ENCODE measurements around the gene LRRC28. TPM values are rescaled to one million over a fixed set of nuclear protein-coding genes. Genes with fewer than 3 reads are reported as not detected.

The LRRC28 gene
- total and polyA plus RNA-seq, 10 of the 15 experiments (the other 5 are each of a cell fraction or from before 2014, with no cell fraction given), result 21.3 to 54.9 (median 27.7) TPM

GRCh38 chr15:99250857-99251841, at the start of gene LRRC28 (continued):
- TF ChIP-seq IKZF1 (conservative IDR thresholded peaks at IDR 0.05) (peak; percentile 82), DPF2 (IDR thresholded peaks at IDR 0.05) (peak; percentile 75), ZBED1 (IDR thresholded peaks at IDR 0.05; ENCODE audit: borderline replicate concordance) (peak; percentile 31; the same call in 1 of the 2 replicates), TCF12 (IDR thresholded peaks at IDR 0.05; ENCODE audit: low read depth, low read length) (peak; percentile 42; the same call in 1 of the 2 replicates), ESRRA (IDR thresholded peaks at IDR 0.05; ENCODE audit: low read length) (no peak), BRCA1 (IDR thresholded peaks at IDR 0.05; ENCODE audit: low read depth, low read length) (peak; percentile 96), MXI1 (IDR thresholded peaks at IDR 0.05; ENCODE audit: low read depth, low read length) (peak; percentile 74; the same call in 1 of the 2 replicates), BHLHE40 (IDR thresholded peaks at IDR 0.05; ENCODE audit: borderline replicate concordance in 1 of 2, low read depth in 2 of 2, low read length in 1 of 2) (peak; percentile 11 to 64; a peak in 1 of 4 replicates), KLF5 (IDR thresholded peaks at IDR 0.05; ENCODE audit: partially characterized antibody) (no peak), ZSCAN29 (IDR thresholded peaks at IDR 0.05) (0 out of 2 replicates have a peak, but pooled peaks have one; percentile 39), BACH1 (IDR thresholded peaks at IDR 0.05; ENCODE audit: borderline replicate concordance) (peak; percentile 61; the same call in 1 of the 2 replicates), STAT3 (IDR thresholded peaks at IDR 0.05; ENCODE audit: low read depth, low read length) (no peak), HDAC2 (IDR thresholded peaks at IDR 0.05) (no peak), SMAD5 (IDR thresholded peaks at IDR 0.05; ENCODE audit: low read depth) (peak; percentile 96), CHD1 (IDR thresholded peaks at IDR 0.05; ENCODE audit: low read depth, low read length) (no peak), TCF7 (IDR thresholded peaks at IDR 0.05; ENCODE audit: borderline replicate concordance) (no peak), POU2F2 (IDR thresholded peaks at IDR 0.05; ENCODE audit: borderline replicate concordance, low read depth, low read length) (peak; percentile 67; the same call in 2 of the 3 replicates), NFXL1 (IDR thresholded peaks at IDR 0.05; ENCODE audit: borderline replicate concordance) (no peak), SMC3 (IDR thresholded peaks at IDR 0.05; ENCODE audit: borderline replicate concordance, low read length) (no peak), JUND (IDR thresholded peaks at IDR 0.05; ENCODE audit: low read depth, low read length) (no peak), ZNF384 (IDR thresholded peaks at IDR 0.05; ENCODE audit: borderline replicate concordance, low read depth, low read length) (no peak), MEF2B (IDR thresholded peaks at IDR 0.05; ENCODE audit: partially characterized antibody, poor library complexity, severe bottlenecking) (peak; percentile 18)
- TF ChIP-seq, protein P1, sequence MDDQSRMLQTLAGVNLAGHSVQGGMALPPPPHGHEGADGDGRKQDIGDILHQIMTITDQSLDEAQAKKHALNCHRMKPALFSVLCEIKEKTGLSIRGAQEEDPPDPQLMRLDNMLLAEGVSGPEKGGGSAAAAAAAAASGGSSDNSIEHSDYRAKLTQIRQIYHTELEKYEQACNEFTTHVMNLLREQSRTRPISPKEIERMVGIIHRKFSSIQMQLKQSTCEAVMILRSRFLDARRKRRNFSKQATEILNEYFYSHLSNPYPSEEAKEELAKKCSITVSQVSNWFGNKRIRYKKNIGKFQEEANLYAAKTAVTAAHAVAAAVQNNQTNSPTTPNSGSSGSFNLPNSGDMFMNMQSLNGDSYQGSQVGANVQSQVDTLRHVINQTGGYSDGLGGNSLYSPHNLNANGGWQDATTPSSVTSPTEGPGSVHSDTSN (IDR thresholded peaks at IDR 0.05; ENCODE audit: insufficient replicate concordance, low read depth, low read length), result peak; percentile 73
- TF ChIP-seq, protein P2, sequence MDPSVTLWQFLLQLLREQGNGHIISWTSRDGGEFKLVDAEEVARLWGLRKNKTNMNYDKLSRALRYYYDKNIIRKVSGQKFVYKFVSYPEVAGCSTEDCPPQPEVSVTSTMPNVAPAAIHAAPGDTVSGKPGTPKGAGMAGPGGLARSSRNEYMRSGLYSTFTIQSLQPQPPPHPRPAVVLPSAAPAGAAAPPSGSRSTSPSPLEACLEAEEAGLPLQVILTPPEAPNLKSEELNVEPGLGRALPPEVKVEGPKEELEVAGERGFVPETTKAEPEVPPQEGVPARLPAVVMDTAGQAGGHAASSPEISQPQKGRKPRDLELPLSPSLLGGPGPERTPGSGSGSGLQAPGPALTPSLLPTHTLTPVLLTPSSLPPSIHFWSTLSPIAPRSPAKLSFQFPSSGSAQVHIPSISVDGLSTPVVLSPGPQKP (IDR thresholded peaks at IDR 0.05; ENCODE audit: low read depth, low read length), result no peak; the same call in 1 of the 2 replicates
- TF ChIP-seq, protein P3, sequence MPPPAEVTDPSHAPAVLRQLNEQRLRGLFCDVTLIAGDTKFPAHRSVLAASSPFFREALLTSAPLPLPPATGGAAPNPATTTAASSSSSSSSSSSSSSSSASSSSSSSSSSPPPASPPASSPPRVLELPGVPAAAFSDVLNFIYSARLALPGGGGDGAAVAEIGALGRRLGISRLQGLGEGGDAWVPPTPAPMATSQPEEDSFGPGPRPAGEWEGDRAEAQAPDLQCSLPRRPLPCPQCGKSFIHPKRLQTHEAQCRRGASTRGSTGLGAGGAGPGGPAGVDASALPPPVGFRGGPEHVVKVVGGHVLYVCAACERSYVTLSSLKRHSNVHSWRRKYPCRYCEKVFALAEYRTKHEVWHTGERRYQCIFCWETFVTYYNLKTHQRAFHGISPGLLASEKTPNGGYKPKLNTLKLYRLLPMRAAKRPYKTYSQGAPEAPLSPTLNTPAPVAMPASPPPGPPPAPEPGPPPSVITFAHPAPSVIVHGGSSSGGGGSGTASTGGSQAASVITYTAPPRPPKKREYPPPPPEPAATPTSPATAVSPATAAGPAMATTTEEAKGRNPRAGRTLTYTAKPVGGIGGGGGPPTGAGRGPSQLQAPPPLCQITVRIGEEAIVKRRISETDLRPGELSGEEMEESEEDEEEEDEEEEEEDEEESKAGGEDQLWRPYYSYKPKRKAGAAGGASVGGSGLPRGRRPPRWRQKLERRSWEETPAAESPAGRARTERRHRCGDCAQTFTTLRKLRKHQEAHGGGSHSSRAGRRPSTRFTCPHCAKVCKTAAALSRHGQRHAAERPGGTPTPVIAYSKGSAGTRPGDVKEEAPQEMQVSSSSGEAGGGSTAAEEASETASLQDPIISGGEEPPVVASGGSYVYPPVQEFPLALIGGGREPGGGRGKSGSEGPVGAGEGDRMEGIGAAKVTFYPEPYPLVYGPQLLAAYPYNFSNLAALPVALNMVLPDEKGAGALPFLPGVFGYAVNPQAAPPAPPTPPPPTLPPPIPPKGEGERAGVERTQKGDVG (CRISPR knock-in tag; IDR thresholded peaks at IDR 0.05), result no peak
